Stimulated activated CD4-positive, alpha-beta T cell treated with anti-CD3 and anti-CD28 coated beads, Interleukin-1b, Interleukin-23, amount 100 ng/mL, for 4 hours (primary cell): Measurements from ENCODE around the gene AIG1.
"Not testable (repeated sequence)": the region's sequence is repeated elsewhere in the genome, so short reads cannot be mapped to it uniquely, and the experiment has no call there.

Experiments
- DNase-seq, 2 donors: peaks; one replicate each; pipeline ENCODE4 v3.0.0-alpha.2; 2020; ENCODE audit warnings: low read depth in 2 of 2

The AIG1 gene

GRCh38 chr6:143232849-143233248 lies 172.2 kb downstream of the AIG1 start:
- DNase-seq = no peak

DNA sequence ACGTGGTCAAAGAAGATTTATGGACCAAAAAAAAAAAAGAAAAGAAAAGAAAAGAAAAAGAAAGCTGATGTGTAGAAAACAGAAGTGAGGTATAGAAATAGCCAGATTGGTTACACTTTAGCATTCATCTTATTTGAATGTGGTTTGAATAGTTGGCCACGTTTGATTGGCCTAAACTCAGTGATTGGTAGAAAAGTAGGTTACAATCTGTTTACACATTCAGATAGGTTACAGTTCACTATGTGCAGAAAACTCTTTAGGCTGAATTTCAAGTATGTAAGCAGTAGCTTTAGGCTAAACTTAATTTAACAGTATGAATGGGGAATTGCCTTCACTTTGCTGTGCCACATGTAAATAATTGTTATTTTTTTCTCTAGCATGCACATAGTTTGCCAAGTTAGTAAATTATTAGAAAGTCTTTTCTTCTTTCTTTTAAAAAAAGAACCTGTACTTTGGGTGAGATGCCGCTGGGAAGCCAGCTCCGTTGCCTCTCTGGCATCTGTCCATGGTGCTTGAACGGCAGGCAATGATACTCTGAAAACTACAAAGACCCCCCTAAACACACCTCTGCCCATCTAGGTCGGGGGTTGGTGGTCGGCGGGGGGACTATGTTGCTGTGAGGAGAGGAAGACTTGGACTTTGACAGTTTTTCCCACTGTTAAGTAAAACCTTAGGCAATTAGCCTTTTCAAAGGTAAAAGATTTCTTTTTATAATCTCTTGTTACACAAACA lies 173.0 kb downstream of the AIG1 start:
- DNase-seq = no peak

GRCh38 chr6:143234734-143235133 lies 174.0 kb downstream of the AIG1 start:
- no peak for DNase-seq

GRCh38 chr6:143236151-143236798 lies 175.6 kb downstream of the AIG1 start:
- DNase-seq = no peak

DNA sequence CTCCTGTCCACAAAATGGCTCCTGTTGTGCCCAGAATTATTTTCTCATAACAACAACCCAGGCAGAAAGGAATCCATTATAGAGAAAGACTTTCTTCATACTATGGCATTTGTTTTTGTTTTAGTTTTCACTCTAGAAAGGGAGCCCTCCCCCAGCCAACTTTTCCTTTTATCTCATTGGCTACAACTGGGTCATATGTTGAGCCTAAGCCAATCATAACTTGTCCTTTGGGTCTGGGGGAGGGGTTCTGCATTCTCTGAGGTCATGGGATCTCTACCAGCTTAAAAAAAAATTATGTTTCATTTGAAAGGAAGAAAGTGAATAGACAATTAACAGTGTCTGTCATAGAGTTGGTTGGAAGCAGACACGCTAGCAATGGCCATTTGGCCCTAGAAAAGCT lies 177.6 kb downstream of the AIG1 start:
- DNase-seq = no peak

GRCh38 chr6:143241111-143241510 lies 180.4 kb downstream of the AIG1 start:
- DNase-seq = no peak

- DNase-seq = no peak
These were observed 181.2 kb downstream of the AIG1 start for GRCh38 chr6:143241911-143242310.

GRCh38 chr6:143243786-143244185 lies 183.1 kb downstream of the AIG1 start:
- DNase-seq = no peak

- DNase-seq = no peak
These were observed 185.0 kb downstream of the AIG1 start for GRCh38 chr6:143245656-143246055.

DNA sequence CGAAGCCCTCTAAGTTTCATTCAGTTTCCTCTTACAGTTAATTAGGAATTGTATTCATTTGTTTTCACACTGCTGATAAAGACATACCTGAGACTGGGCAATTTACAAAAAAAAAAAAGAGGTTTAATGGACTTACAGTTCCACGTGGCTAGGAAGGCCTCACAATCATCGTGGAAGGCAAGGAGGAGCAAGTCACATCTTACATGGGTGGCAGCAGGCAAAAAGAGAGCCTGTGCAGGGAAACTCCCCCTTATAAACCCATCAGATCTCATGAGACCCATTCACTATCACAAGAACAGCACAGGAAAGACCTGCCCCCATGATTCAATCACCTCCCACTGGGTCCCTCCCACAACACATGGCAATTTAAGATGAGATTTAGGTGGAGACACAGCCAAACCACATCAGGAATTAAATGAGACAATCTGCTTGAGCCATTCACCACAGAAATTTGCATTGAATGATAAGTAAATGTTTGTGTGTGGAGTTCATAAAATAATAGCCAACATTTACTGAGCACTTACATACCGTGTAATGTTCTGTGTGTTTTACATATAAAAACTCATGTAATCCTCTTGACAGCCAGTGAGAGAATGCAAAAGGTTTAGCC lies 185.6 kb downstream of the AIG1 start:
- not testable (repeated sequence) for DNase-seq

- no peak for DNase-seq
These were observed 186.9 kb downstream of the AIG1 start for GRCh38 chr6:143247586-143247985.

DNA sequence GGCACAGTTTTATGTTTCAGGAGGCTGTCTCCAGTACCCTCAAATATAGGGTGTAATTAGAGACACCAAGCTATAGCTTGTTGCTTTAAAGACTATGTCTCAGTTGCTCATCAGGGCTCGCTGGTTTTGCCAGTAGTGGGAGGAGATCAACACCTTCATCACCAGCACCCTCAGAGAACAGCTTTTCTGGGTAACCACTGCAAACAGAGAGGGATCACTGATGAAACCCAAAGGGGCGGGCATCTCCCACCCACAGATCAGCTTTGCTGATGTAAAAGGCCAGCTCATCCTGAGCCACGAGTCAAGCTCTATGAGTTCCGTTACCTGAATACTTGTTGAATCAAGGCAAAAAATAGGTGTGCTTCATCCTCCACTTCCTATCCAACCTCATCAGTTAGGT lies 187.7 kb downstream of the AIG1 start:
- DNase-seq = no peak

DNA sequence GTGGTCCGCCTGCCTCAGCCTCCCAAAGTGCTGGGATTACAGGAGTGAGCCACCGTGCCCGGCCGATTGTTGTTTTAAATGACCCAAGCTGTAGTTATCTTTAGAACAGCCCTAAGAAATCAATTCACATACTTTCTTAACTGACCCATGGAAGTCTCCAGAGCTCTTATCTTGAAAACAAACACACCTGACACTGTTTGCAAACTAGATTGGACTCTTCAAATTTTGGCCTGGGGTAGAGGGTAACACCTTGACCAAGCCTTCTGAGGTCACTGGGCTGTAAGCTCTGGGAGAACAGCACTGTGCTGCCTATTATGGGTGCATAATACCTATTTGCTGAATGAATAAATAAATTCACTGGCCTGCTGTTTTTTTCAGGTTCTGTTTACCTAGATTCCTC lies 190.6 kb downstream of the AIG1 start:
- no peak for DNase-seq

DNA sequence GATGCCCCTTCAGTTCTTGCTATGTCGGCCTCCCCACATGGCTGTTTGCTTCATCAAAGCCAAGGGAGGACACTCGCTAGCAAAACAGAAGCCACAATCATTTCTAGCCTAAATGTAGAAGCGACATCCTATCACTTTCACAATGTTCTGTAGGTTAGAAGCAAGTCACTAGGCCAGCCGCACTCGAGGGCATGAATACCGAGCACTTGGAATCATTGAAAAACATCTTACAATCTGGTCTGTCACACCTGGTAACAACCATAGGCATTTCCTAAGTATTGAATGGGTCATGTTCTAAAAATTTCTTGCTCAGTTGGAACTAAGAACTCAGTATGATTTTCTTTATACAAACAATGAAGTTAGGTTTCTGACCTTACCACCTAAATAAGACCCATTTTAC lies 192.3 kb downstream of the AIG1 start:
- DNase-seq = no peak

DNA sequence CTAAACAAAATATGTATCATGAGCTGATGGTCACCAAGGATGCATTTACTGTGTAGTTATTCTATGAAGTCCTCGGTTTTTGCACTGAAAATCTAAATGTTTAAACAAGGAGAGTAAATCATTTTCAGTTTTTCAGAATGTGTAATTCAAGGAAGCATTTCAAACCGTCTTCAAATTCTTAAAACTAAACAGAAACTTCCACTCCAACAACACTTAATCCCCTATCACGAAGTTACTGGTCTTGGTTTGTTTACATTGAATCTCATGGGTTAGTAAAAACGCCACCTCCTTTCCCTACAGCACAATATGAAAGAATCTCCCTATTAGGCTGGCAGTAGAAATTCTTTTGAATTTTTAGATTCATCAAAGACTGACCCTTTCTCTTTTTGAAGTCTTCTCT lies 192.9 kb downstream of the AIG1 start:
- no peak for DNase-seq

GRCh38 chr6:143258945-143259344 lies 198.3 kb downstream of the AIG1 start:
- DNase-seq = no peak

- DNase-seq = no peak
These were observed 200.2 kb downstream of the AIG1 start for GRCh38 chr6:143260857-143261256.

GRCh38 chr6:143261899-143262436 lies 201.3 kb downstream of the AIG1 start:
- DNase-seq = no peak

DNA sequence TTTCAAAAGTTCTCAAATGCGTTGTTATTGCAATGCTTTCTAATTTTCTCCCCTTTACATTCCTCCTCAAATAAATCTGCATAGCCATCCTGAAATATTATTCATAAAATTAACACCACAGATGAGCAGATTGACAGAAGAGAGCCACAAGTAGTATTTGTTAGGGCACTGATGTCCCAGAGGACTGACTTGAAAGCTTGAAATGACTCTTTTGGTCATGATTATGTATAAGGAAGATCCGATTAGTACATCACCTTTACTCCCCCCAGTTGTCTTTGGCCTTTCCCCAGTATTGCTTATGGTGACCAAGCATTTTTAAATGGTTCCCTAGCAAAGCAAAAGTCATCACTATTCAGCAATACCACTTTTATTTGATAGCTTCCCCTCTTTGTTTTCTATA lies 202.2 kb downstream of the AIG1 start:
- DNase-seq = no peak

- no peak for DNase-seq
These were observed 203.7 kb downstream of the AIG1 start for GRCh38 chr6:143264379-143264778.

DNA sequence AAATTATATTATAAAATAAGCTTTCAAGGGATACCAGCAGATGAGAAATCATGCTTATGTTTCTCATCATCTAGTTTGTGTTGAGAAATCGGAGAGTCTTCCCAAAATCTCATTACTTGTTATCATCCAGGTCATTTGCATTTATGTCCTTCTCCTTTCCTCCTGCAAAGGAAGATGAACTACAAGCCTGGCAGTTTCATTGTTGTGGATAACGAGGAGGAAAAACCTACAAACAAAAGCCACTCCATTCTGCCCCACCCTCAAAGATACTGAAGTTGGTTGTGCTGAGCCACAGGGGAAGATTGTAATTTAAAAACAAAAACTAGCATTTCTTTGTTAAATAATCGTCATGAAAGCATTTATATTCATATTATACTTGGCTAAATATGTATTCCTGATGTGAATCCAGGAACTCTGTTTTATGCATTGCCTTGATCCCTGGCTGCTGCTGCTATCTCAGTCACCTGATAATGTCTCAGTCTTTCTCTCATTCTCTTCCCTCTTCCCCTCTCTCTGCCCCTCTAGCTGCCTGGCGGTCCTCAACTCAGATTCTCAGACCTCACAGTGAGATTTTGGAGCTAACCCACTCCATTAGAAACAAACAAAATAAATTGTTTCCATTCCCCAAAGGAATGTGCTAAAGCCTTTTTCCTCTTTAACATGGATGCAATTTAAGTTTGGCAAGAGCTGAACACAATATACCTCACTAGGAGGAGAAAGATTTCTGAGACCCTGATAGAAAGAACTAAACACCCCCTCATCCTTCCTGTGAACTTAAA lies 204.5 kb downstream of the AIG1 start:
- no peak for DNase-seq

DNA sequence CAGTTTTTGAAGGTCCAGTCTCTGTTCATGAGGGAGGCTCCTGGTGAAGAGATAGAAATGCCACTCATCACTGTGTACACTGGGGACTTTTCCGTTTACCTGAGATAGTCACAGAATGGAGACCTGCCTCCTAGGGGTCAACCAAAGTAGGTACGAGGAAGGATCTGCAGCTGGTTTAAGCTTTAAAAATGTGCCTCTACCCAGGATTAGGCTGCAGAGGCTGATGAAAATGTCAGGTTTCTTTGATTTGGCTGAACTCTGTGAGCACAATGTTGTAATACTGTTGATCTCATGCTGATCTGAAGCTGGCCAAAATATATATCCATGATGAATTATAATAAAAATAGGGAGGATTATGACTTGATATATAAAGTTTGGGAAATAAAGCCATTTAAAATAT lies 207.1 kb downstream of the AIG1 start:
- no peak for DNase-seq
